ENCODE results near the gene ATP6V1F. TPM values are rescaled to one million over a fixed set of nuclear protein-coding genes. Genes with fewer than 3 reads are reported as not detected.
"Not testable (repeated sequence)": the region's sequence is repeated elsewhere in the genome, so short reads cannot be mapped to it uniquely, and the experiment has no call there.

The ATP6V1F gene
- total and polyA plus RNA-seq, 12 donors = 96.7 to 189 (median 125) TPM

DNA sequence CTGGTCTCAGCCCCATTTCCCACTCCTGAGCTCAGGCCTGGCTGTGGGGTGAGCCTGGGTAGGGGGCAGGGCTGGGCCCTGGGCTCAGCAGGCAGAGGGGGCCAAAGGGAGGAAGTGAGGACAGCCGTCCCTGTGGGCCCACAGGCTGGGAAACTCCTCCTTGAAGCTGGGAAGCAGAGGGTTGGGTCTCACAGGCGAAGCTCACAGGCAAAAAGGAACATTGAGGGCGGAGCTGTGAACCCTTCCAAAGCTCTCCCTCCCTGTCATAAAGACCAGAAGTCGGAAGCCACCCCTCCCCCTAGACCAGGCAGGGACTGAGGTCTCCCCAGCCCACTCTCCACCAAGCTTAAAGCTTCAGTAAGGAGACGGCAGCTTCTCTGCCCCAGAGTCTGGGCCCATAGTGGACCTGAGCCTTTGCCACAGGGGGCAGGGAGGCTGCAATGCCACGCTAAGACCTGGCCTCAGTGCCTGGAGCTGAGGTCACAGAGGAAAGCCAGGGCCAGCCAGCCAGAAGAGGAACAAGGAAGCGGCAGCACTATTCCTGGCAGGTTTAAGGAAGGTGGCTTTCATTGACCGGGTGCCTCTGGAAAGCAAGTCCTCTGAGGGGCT is 48.9 kb downstream of the ATP6V1F start:
- TF ChIP-seq, protein P1, sequence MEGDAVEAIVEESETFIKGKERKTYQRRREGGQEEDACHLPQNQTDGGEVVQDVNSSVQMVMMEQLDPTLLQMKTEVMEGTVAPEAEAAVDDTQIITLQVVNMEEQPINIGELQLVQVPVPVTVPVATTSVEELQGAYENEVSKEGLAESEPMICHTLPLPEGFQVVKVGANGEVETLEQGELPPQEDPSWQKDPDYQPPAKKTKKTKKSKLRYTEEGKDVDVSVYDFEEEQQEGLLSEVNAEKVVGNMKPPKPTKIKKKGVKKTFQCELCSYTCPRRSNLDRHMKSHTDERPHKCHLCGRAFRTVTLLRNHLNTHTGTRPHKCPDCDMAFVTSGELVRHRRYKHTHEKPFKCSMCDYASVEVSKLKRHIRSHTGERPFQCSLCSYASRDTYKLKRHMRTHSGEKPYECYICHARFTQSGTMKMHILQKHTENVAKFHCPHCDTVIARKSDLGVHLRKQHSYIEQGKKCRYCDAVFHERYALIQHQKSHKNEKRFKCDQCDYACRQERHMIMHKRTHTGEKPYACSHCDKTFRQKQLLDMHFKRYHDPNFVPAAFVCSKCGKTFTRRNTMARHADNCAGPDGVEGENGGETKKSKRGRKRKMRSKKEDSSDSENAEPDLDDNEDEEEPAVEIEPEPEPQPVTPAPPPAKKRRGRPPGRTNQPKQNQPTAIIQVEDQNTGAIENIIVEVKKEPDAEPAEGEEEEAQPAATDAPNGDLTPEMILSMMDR (IDR thresholded peaks at IDR 0.05) = no peak
- H3K4me3 ChIP-seq = no peak overlapping the region
- ATAC-seq (peak in 7 of 8 donors; percentile 29 to 58 (median 52)), DNase-seq (peak in 1 of 2 donors; percentile 29)
- intact Hi-C loops (cut with DNase I) = no loop called here
- no peaks in the 10 kb centered on the region for H3K36me3 ChIP-seq
- WGBS, 2 donors = 54 to 68% methylated on average over 8 of the region's 8 CpGs
- peaks cover 0 to 35% (median 19%) of the 10 kb centered on the region in 9 donors for H3K4me1 ChIP-seq
- peaks cover 5 to 79% (median 77%) of the 10 kb centered on the region in 7 donors for H3K27me3 ChIP-seq
- H3K27ac ChIP-seq = peak overlapping the region in 3 of 10 donors; percentile 22 to 29 (median 24)
- H3K9me3 ChIP-seq = no peaks in the 10 kb centered on the region

DNA sequence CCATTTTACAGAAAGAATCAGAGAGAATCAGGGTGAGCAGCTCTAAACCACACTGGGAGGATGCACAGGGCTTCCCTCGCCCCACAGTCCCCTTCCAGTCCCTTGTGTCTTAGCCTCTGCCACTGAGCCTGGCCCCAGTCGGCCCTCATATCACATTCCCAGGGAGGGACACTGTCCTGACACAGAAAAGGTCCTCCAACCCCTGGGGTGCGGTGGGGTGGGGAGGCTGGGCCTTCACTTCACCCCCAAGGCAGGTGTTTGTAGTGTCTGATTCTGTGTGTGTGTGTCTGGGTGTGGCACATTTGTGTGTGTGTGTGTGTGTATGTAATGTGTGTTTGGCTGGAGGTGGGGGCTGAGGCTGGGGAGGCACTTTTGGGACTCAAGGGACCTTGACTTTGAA is 49.6 kb downstream of the ATP6V1F start:
- Histone ChIP-seq H3K9me3 (no peaks in the 10 kb centered on the region), H3K27me3 (peaks cover 5 to 81% (median 78%) of the 10 kb centered on the region in 7 donors), H3K36me3 (no peaks in the 10 kb centered on the region), H3K27ac (no peak overlapping the region), H3K4me1 (peaks cover 0 to 35% (median 19%) of the 10 kb centered on the region in 9 donors), H3K4me3 (no peak overlapping the region)
- DNase-seq (no peak), ATAC-seq (no peak)
- intact Hi-C loops (cut with DNase I) = no loop called here
- TF ChIP-seq, protein P1 (IDR thresholded peaks at IDR 0.05) = no peak
- 73 to 77% methylated on average over 3 of the region's 3 CpGs for WGBS, 2 donors

DNA sequence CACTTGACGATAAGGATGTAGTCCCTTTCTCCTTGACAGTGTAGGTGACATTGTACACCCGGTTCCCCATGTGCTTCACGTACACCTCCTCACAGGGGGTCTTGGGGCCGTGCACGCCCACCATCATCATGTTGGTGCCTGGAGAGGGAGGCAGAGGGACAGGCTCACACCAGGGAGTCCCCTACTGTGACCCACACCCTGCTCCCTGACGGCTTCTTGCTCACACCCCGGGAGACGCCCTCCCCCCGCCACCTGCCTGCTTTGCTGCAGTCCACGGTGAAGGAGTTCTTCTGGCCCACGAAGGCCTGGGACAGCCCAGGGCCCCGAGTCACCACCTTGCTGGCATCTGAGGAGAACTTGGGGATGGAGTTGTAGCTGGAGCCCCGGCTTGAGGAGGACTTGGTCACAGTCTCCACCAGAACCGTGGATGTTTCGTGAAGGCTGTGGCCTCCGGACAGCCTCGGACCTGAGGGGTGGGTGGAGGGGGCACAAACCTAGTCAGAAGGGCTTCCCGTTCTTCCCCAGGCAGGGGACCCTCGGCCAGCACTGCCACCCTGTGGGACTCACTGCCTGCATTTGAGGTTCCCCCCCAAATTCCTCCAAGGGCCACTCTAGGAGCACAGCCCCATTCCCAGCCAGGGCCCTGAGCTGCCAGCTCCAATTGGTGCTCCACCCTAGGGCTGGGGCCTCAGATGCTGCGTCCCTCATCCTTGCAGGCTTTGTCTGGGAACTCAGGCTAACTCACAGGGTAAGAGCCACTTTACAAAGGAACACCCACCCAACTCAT is 50.2 kb downstream of the ATP6V1F start:
- Histone ChIP-seq H3K4me1 (peaks cover 0 to 35% (median 19%) of the 10 kb centered on the region in 9 donors), H3K27me3 (peaks cover 5 to 77% (median 72%) of the 10 kb centered on the region in 7 donors)
- H3K27ac ChIP-seq; intact Hi-C loops (cut with DNase I); DNase-seq; H3K4me3 ChIP-seq; H3K36me3 ChIP-seq; H3K9me3 ChIP-seq: not testable (repeated sequence)
- ATAC-seq = peak in 1 of 8 donors; percentile 45
- WGBS, 2 donors = 90 to 96% methylated on average over 6 to 7 of the region's 20 CpGs

DNA sequence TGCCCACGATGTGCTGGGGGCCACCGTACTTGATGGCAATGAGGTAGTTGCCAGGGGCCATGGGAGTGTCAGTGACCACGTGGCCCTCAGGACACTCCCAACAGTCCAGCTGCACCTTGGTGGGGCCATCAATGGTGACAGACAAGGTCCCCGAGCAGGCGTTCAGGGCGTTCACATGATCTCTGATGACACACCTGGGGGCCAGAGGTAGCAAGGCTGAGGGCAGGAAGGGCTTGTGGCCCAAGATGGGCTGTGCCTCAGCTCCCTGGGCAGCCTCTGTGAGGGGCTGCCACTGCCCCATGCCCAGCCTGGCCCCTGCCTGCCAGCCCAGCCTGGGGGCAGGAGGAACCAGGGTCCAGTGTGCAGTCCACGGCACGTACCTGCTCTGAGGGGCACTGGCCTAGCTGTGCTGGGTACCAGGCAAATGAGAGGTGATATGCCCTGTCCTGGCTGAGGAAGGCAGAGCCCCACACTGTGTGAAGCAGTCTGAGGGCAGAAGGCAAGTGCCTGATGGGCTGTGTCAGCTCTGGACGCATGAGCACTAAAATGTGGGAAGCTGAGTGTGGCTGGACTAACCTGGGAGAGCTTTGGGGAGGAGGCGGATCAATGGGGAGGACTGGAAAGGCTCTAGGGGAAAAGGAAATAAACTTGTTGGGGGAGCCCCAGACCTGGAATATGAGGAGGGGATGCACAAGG is 51.4 kb downstream of the ATP6V1F start:
- WGBS, 2 donors = 83 to 91% methylated on average over 10 of the region's 10 CpGs
- H3K27me3 ChIP-seq = peaks cover 5 to 79% (median 64%) of the 10 kb centered on the region in 7 donors
- H3K27ac ChIP-seq = no peak overlapping the region
- no peak for ATAC-seq
- no peak for DNase-seq
- intact Hi-C loops (cut with DNase I) = no loop called here
- no peaks in the 10 kb centered on the region for H3K9me3 ChIP-seq
- TF ChIP-seq, protein P1 (IDR thresholded peaks at IDR 0.05) = no peak
- H3K4me1 ChIP-seq = peaks cover 0 to 35% (median 19%) of the 10 kb centered on the region in 9 donors
- H3K4me3 ChIP-seq = no peak overlapping the region
- no peaks in the 10 kb centered on the region for H3K36me3 ChIP-seq

Data from heart right ventricle (tissue), 16 donors.